Measurements from ENCODE around the gene LY6G5C. TPM values are rescaled to one million over a fixed set of nuclear protein-coding genes. Genes with fewer than 3 reads are reported as not detected.

Gene LY6G5C
- total and polyA plus RNA-seq, 2 of the 13 experiments (the other 11 are each of a cell fraction or from before 2014, with no cell fraction given) = 0.33 to 0.55 TPM

DNA sequence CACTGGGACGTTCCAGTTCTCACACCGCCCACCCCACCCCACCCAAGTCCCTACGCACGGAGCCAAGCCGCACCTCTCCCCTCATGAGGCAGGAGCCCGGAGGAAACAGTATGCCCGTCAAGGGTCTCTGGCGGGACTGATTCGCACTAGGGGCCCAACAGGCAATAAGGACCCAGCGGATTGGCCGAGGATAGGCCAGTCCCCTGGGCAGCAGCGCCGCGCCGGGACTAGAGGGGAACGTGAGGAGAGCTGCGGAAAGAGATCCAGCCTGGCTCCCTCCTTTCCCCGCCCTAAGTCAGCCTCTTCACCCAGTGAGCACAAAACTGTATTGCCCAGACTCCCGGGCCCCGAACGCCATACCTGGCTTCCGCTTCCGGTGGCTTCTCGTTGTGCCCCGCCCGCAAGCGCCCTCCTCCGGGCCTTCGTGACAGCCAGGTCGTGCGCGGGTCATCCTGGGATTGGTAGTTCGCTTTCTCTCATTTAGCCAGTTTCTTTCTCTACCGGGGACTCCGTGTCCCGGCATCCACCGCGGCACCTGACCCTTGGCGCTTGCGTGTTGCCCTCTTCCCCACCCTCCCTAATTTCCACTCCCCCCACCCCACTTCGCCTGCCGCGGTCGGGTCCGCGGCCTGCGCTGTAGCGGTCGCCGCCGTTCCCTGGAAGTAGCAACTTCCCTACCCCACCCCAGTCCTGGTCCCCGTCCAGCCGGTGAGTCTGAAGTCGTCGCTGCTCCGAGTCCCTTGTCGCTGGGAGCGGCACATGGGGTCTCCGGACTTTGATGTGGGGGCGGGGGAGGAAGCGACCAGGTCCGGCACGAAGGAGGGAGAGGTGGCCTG lies 15.1 kb downstream of the LY6G5C start, which contains the start of gene CSNK2B (continued):
- peak; percentile 69 for TF ChIP-seq MAX (IDR thresholded peaks at IDR 0.05)
- TF ChIP-seq ZNF891 (CRISPR knock-in tag; IDR thresholded peaks at IDR 0.05) = peak; percentile 85
- peak; percentile 30; the same call in 1 of the 2 replicates for TF ChIP-seq ZNF776 (CRISPR knock-in tag; IDR thresholded peaks at IDR 0.05)
- peak; percentile 81 for TF ChIP-seq THAP9 (CRISPR knock-in tag; IDR thresholded peaks at IDR 0.05; ENCODE audit: borderline replicate concordance)
- TF ChIP-seq ONECUT2 (CRISPR knock-in tag; IDR thresholded peaks at IDR 0.05) = 0 out of 2 replicates have a peak, but pooled peaks have one; percentile 3
- TF ChIP-seq ZHX2 (IDR thresholded peaks at IDR 0.05; ENCODE audit: low read depth) = no peak
- TF ChIP-seq ZHX2 (CRISPR knock-in tag; IDR thresholded peaks at IDR 0.05; ENCODE audit: borderline replicate concordance) = 0 out of 2 replicates have a peak, but pooled peaks have one; percentile 34
- peak; percentile 19; the same call in 1 of the 2 replicates for TF ChIP-seq DZIP1 (CRISPR knock-in tag; IDR thresholded peaks at IDR 0.05)
- no peak for TF ChIP-seq FOXP1 (IDR thresholded peaks at IDR 0.05)
- TF ChIP-seq FOXP1 (CRISPR knock-in tag; IDR thresholded peaks at IDR 0.05) = peak; percentile 26; the same call in 1 of the 2 replicates
- TF ChIP-seq, protein P1, sequence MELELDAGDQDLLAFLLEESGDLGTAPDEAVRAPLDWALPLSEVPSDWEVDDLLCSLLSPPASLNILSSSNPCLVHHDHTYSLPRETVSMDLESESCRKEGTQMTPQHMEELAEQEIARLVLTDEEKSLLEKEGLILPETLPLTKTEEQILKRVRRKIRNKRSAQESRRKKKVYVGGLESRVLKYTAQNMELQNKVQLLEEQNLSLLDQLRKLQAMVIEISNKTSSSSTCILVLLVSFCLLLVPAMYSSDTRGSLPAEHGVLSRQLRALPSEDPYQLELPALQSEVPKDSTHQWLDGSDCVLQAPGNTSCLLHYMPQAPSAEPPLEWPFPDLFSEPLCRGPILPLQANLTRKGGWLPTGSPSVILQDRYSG (CRISPR knock-in tag; IDR thresholded peaks at IDR 0.05) = peak; percentile 74; the same call in 1 of the 2 replicates
- TF ChIP-seq POGK (CRISPR knock-in tag; conservative IDR thresholded peaks at IDR 0.05) = peak; percentile 93
- TF ChIP-seq KLF13 (CRISPR knock-in tag; IDR thresholded peaks at IDR 0.05) = no peak
- no peak for TF ChIP-seq NBN (conservative IDR thresholded peaks at IDR 0.05)
